Adrenal gland (tissue), 5 donors: ENCODE measurements around the gene AGBL3.

Source experiments
- CTCF ChIP-seq, 6 experiments: fragments of 450-650 bp in 4 of 6; fragments of 200-600 bp in 2 of 6; sonication (generic) in 1 of 6; IDR thresholded peaks; 1 replicate in 5 of 6; 2 replicates in 1 of 6; pipeline versions ENCODE4 v1.5.1 to v1.8.0; 2016 to 2021; ENCODE audit warnings: antibody characterized with exemption in 6 of 6, mild to moderate bottlenecking in 2 of 6, moderate library complexity in 1 of 6
- POLR2A ChIP-seq, 2 donors: fragments of 450-650 bp; IDR thresholded peaks; one replicate each; pipeline ENCODE4 v1.6.1; 2017; ENCODE audit warnings: antibody characterized with exemption in 2 of 2, mild to moderate bottlenecking in 2 of 2, moderate library complexity in 1 of 2
- donor health status: DM: no; HTN: no; CAD: no.

DNA sequence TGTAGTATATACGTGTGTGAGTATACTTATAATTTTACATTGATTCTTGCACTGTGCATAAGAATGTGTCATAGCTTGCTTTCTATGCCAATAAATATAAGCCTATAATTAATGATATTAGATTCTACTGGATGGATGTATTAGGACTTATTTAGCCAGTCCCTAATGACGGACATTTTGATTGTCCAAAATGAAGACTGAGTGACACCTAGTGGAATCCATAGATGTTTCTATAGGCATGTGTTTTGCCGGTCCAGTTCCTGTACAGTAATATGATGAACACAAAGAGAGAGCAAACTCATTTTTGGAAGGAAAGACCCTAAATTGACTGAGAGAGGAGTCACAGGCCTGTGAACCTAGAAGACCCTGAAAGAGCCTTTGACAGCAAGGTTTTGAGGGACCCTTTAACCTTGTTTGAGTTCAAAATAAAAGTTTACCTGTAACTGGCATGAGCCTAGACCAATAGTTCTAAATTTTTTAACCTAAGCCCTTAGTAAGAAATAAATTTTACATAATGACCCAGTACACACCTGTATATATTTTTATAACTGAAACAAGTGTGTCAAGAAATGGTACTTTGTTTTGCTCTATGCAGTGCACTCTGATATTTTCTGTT is 42.4 kb upstream of the AGBL3 start:
- TF ChIP-seq CTCF (IDR thresholded peaks at IDR 0.05) (peak in 3 of 6 experiments; percentile 18 to 26 (median 20)), POLR2A (IDR thresholded peaks at IDR 0.05) (no peak)
